Measurements from ENCODE around the gene RESP18.

The RESP18 gene

DNA sequence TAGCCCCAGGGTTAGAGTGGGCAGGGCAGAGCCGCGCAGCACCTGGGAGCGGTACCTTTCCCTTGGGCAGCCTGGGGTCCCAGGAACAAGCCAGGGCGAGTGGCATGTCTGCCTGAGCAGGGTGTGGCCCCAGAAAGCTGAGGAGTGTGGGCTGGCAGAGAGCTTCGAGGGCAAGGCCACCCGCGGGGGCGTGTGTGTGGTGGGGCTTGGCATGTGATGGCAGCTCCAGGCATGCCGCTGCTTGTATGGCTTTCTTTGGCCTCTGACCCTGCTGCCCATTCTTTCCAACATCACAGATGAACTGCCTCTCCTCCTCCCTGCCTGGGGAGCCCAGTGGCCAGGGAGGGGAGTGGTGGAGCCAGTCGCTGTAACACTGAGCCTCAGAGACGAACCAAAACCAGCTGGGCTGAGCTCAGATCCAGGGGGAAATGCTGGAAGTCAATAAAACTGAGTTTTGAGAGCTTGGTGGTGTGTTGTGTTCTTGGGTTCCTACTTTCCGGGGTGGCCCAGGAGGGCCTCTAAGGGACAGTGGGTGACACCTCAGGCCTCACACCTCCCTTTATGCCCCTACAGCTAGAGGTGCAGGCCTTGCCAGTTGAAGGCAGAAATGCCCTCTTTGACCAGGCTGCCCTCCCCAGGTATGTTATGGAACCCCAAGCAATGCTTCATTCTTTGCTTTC is 46.0 kb downstream of the RESP18 start:
- TF ChIP-seq, protein P1, sequence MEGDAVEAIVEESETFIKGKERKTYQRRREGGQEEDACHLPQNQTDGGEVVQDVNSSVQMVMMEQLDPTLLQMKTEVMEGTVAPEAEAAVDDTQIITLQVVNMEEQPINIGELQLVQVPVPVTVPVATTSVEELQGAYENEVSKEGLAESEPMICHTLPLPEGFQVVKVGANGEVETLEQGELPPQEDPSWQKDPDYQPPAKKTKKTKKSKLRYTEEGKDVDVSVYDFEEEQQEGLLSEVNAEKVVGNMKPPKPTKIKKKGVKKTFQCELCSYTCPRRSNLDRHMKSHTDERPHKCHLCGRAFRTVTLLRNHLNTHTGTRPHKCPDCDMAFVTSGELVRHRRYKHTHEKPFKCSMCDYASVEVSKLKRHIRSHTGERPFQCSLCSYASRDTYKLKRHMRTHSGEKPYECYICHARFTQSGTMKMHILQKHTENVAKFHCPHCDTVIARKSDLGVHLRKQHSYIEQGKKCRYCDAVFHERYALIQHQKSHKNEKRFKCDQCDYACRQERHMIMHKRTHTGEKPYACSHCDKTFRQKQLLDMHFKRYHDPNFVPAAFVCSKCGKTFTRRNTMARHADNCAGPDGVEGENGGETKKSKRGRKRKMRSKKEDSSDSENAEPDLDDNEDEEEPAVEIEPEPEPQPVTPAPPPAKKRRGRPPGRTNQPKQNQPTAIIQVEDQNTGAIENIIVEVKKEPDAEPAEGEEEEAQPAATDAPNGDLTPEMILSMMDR (conservative IDR thresholded peaks at IDR 0.05; ENCODE audit: low read depth, low read length), result no peak
- Histone ChIP-seq H3K4me1 (ENCODE audit: low read depth, poor library complexity, severe bottlenecking) (no peaks in the 10 kb centered on the region), H3K4me3 (IDR thresholded peaks at IDR 0.05; ENCODE audit: insufficient read depth, low read depth, low read length) (no peak overlapping the region), H4K20me1 (ENCODE audit: insufficient read depth) (no peaks in the 10 kb centered on the region), H3K4me2 (no peak overlapping the region), H2AFZ (ENCODE audit: low read depth) (no peak overlapping the region), H3K27ac (no peak overlapping the region), H3K27me3 (ENCODE audit: insufficient read depth, low read depth) (peaks cover 6% of the 10 kb centered on the region; the same call in 1 of the 2 replicates), H3K9ac (no peak overlapping the region), H3K79me2 (ENCODE audit: insufficient read depth, low read depth) (no peaks in the 10 kb centered on the region), H3K36me3 (ENCODE audit: insufficient read depth) (no peaks in the 10 kb centered on the region)

DNA sequence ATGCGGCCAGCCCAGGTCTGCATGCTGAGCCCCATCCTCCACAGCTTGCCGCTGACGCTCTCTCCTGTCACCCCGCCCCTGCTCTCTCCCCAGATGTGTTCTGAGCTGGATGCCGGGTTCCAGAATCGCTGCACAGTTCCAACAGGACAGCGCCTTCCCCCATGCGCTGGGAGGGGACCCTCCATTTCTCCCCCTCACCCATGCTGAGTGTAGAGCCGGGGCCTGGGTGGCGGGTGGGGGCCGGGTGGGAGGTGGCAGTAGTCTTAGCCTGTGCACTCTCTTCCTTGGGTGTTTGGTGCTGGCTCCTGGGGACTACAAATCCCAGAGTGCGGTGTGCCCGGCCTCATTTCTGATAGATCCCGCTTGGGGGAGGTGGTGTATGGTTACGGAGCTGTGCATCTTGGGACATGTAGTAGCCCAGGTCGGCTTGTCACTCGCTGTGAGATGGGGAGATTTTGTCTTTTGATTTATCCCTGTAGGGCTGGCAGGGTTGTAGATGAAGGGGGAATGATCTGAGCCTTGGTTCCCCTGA is 46.6 kb downstream of the RESP18 start:
- Histone ChIP-seq H3K4me2 (no peak overlapping the region), H3K4me3 (IDR thresholded peaks at IDR 0.05; ENCODE audit: insufficient read depth, low read depth, low read length) (no peak overlapping the region), H3K36me3 (ENCODE audit: insufficient read depth) (no peaks in the 10 kb centered on the region), H4K20me1 (ENCODE audit: insufficient read depth) (no peaks in the 10 kb centered on the region), H3K79me2 (ENCODE audit: insufficient read depth, low read depth) (no peaks in the 10 kb centered on the region), H3K9ac (no peak overlapping the region), H2AFZ (ENCODE audit: low read depth) (no peak overlapping the region), H3K27me3 (ENCODE audit: insufficient read depth, low read depth) (peaks cover 3% of the 10 kb centered on the region; the same call in 1 of the 2 replicates), H3K4me1 (ENCODE audit: low read depth, poor library complexity, severe bottlenecking) (no peaks in the 10 kb centered on the region), H3K27ac (no peak overlapping the region)
- TF ChIP-seq, protein P1 (conservative IDR thresholded peaks at IDR 0.05; ENCODE audit: low read depth, low read length), result no peak

DNA sequence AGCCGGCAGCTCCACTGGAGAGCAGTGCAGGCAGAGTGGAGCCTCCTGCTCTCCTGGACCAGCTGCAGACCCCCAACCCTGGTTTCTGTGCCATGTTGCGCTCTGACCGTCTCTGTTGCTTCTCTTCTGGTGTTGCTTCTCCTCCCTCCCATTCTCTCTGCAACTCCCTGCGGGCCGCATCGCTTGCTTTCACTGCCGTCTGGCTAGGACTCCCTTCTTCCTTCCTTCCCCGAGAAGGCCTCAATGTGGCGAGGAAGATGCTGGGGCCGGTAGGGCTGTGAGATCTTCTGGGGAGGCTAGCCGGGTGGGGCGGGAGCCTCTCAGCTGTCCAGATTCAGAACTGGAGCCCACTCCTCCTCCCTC is 47.2 kb downstream of the RESP18 start:
- TF ChIP-seq, protein P1 (conservative IDR thresholded peaks at IDR 0.05; ENCODE audit: low read depth, low read length), result no peak

DNA sequence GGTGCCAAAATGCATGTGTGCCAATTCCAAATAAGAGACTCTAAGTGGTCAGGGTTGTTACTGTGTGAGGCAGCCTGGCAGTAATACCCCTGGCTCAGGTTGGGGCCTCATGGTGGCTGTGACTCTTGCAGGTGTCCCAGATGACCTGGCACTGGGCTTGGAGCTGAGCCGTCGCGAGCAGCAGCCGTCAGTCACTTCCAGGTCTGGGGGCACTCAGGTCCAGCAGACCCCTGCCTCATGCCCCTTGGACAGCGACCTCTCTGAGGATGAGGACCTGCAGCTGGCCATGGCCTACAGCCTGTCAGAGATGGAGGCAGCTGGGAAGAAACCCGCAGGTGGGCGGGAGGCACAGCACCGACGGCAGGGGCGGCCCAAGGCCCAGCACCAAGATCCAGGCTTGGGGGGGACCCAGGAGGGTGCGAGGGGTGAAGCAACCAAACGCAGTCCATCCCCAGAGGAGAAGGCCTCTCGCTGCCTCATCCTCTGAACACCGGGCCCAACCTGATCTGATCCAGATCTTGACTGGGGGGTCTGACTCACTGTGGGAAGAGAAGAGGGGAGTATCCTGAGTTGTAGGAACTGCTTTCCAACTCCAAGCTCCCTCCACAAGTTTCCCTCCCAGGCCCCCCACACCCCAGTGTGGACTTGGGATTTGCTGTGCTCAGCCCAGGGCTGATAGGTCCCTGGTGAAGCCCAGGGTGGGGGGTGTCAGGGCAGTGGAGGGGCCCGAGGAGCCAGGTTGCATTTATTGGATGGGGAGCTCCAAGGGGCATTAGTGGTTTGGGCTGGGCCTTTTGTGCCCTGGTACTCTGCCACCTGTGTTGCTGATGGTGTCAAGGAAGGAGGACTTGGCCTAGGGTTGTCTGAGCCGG is 47.8 kb downstream of the RESP18 start:
- H3K36me3 ChIP-seq (ENCODE audit: insufficient read depth), result no peaks in the 10 kb centered on the region
- TF ChIP-seq, protein P1 (conservative IDR thresholded peaks at IDR 0.05; ENCODE audit: low read depth, low read length), result no peak

More for the DNA sequence above, 47.2 kb downstream of the RESP18 start:
- Histone ChIP-seq H3K27me3 (ENCODE audit: insufficient read depth, low read depth) (no peaks in the 10 kb centered on the region), H3K79me2 (ENCODE audit: insufficient read depth, low read depth) (no peaks in the 10 kb centered on the region), H3K4me3 (IDR thresholded peaks at IDR 0.05; ENCODE audit: insufficient read depth, low read depth, low read length) (no peak overlapping the region), H3K36me3 (ENCODE audit: insufficient read depth) (no peaks in the 10 kb centered on the region), H3K27ac (no peak overlapping the region), H4K20me1 (ENCODE audit: insufficient read depth) (no peaks in the 10 kb centered on the region), H3K9ac (no peak overlapping the region), H3K4me1 (ENCODE audit: low read depth, poor library complexity, severe bottlenecking) (peaks cover 2% of the 10 kb centered on the region), H2AFZ (ENCODE audit: low read depth) (no peak overlapping the region), H3K4me2 (no peak overlapping the region)

More for the DNA sequence above, 47.8 kb downstream of the RESP18 start:
- H2AFZ ChIP-seq (ENCODE audit: low read depth), result no peak overlapping the region
- H3K4me2 ChIP-seq, result no peak overlapping the region
- no peak overlapping the region for H3K27ac ChIP-seq
- H3K79me2 ChIP-seq (ENCODE audit: insufficient read depth, low read depth), result no peaks in the 10 kb centered on the region
- no peak overlapping the region for H3K4me3 ChIP-seq (IDR thresholded peaks at IDR 0.05; ENCODE audit: insufficient read depth, low read depth, low read length)
- peaks cover 7% of the 10 kb centered on the region for H3K4me1 ChIP-seq (ENCODE audit: low read depth, poor library complexity, severe bottlenecking)
- no peak overlapping the region for H3K9ac ChIP-seq
- H3K27me3 ChIP-seq (ENCODE audit: insufficient read depth, low read depth), result no peaks in the 10 kb centered on the region
- no peaks in the 10 kb centered on the region for H4K20me1 ChIP-seq (ENCODE audit: insufficient read depth)
